ENCODE results near the gene MGAT3. TPM values are rescaled to one million over a fixed set of nuclear protein-coding genes. Genes with fewer than 3 reads are reported as not detected.
A peak's percentile ranks its signal among the peaks of the same experiment; 100 is the strongest.

The MGAT3 gene
- total RNA-seq, 1 donor from 2014 or later: 3.2 TPM

DNA sequence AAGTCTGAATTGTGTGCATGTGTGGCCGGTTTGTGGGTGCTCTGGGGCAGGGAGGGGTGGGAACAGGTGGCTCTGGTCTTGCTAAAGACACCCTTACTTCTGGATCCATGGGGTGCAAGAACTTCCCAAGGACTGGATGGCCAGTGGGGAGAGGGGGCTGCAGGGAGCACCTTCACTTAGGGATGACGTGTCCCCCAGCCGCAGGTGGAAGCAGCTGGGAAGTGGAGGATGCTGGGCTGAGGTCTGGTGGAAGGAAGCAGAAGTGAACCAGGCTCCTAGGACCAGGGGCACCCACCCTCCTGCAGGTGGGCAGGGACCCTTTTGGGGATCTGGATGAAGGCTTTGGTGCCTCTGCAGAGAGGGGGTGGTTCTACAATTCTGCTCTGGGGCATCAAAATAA lies 35.4 kb downstream of the MGAT3 start:
- Histone ChIP-seq H3K27ac (replicated peaks) (no peak overlapping the region), H3K9me3 (replicated peaks) (no peaks in the 10 kb centered on the region), H3K4me1 (peaks cover 32% of the 10 kb centered on the region), H3K27me3 (ENCODE audit: low read depth) (no peaks in the 10 kb centered on the region), H3K36me3 (peaks cover 10% of the 10 kb centered on the region), H3K4me3 (no peak overlapping the region)
- no peak for DNase-seq
- TF ChIP-seq, protein P1, sequence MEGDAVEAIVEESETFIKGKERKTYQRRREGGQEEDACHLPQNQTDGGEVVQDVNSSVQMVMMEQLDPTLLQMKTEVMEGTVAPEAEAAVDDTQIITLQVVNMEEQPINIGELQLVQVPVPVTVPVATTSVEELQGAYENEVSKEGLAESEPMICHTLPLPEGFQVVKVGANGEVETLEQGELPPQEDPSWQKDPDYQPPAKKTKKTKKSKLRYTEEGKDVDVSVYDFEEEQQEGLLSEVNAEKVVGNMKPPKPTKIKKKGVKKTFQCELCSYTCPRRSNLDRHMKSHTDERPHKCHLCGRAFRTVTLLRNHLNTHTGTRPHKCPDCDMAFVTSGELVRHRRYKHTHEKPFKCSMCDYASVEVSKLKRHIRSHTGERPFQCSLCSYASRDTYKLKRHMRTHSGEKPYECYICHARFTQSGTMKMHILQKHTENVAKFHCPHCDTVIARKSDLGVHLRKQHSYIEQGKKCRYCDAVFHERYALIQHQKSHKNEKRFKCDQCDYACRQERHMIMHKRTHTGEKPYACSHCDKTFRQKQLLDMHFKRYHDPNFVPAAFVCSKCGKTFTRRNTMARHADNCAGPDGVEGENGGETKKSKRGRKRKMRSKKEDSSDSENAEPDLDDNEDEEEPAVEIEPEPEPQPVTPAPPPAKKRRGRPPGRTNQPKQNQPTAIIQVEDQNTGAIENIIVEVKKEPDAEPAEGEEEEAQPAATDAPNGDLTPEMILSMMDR (IDR thresholded peaks at IDR 0.05; ENCODE audit: borderline replicate concordance): no peak
- intact Hi-C loops (cut with micrococcal nuclease): no loop called here

DNA sequence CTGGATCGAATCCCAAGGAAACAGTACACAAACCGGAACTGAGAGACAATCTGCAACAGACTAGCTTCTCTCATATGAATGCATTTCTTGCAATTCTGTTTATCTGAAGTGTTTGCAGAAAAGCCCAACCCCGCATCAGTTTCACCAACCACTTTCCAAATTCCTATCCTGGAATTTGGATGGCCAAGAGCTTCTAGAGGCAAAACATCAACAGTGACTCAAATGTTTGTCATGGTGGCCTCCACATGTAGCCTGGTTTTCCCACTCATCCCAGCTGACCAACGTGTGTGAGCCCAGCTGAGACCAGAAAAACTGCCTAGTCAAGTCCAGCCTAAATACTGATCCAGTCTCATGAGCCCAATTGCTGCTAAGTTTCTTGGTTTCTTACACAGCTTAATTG lies 36.9 kb downstream of the MGAT3 start:
- Histone ChIP-seq H3K27ac (replicated peaks) (no peak overlapping the region), H3K4me3 (no peak overlapping the region), H3K4me1 (peaks cover 43% of the 10 kb centered on the region), H3K9me3 (replicated peaks) (no peaks in the 10 kb centered on the region), H3K27me3 (ENCODE audit: low read depth) (no peaks in the 10 kb centered on the region), H3K36me3 (no peaks in the 10 kb centered on the region)
- intact Hi-C loops (cut with micrococcal nuclease): no loop called here
- TF ChIP-seq, protein P1 (IDR thresholded peaks at IDR 0.05; ENCODE audit: borderline replicate concordance): no peak
- no peak for DNase-seq

DNA sequence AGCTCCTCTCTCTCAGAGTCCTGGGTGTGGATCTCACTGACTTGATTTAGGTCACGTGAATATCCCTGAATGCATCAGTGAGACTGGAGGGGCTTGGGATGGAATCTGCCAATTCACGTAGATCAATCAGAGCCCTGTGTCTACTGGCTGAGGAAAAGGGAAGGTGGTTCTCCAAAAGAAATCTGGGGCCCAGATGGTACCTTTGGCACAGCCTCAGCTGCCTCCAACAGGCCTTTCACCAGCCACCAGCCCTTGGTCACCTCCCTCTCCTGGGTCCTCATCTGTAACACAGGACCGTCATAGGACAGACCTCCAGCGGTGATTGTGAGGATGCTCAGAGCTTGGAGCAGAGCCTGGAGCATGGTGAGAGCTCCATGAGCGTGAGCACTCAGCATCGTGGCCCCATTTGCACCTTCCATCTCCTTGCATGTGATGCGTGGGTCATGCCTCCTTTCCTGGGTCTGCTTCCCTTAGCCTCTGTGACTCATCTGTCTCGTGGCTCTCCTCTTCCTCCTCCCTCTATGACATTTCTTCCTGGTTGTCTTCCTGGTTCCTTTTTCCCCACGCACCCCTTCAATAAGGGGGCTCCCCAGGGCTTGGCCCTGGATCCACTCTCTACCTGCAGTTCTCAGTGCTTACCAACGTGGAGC lies 37.8 kb downstream of the MGAT3 start:
- Histone ChIP-seq H3K4me1 (peaks cover 50% of the 10 kb centered on the region), H3K27me3 (ENCODE audit: low read depth) (no peaks in the 10 kb centered on the region), H3K4me3 (no peak overlapping the region), H3K36me3 (no peaks in the 10 kb centered on the region), H3K27ac (replicated peaks) (no peak overlapping the region), H3K9me3 (replicated peaks) (no peaks in the 10 kb centered on the region)
- intact Hi-C loops (cut with micrococcal nuclease): no loop called here
- DNase-seq: no peak
- TF ChIP-seq, protein P1 (IDR thresholded peaks at IDR 0.05; ENCODE audit: borderline replicate concordance): no peak

DNA sequence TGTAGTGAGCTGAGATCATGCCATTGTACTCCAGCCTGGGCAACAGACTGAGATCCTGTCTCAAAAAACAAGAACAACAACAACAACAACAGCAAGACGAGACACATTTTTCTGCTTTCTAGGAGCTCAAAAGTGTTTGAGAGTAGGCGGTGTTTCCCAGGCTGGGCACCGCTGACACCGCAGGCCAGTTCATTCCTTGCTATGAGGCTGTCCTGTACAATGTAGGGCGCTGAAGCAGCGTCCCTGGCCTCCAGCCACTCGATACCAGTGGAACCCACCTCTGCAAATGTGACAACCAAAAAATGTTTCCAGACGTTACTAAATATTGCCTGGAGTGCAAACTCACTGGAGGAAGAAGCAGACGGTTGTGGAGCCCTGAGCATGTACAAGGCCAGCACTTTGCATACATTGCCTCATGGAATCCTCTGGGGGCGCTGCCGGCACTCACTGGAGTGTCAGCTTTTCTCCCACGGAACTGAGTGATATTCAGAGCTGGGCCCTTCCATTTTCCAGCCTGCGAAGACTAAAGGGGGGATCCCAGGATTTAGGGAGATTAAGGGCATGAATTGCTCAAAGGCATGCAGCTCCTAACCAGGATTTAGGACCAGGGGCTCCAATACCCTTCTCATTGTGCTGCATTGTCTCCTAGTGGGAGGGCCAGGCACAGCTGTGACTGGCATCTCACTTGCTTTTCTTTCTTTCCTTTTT lies 39.5 kb downstream of the MGAT3 start:
- H3K27ac ChIP-seq (replicated peaks): peak overlapping the region; percentile 68
- DNase-seq: peak; percentile 77
- H3K9me3 ChIP-seq (replicated peaks): no peaks in the 10 kb centered on the region
- no peak overlapping the region for H3K4me3 ChIP-seq
- peaks cover 59% of the 10 kb centered on the region for H3K4me1 ChIP-seq
- intact Hi-C loops (cut with micrococcal nuclease): no loop called here
- TF ChIP-seq, protein P1 (IDR thresholded peaks at IDR 0.05; ENCODE audit: borderline replicate concordance): peak; percentile 90
- H3K36me3 ChIP-seq: no peaks in the 10 kb centered on the region
- no peaks in the 10 kb centered on the region for H3K27me3 ChIP-seq (ENCODE audit: low read depth)

DNA sequence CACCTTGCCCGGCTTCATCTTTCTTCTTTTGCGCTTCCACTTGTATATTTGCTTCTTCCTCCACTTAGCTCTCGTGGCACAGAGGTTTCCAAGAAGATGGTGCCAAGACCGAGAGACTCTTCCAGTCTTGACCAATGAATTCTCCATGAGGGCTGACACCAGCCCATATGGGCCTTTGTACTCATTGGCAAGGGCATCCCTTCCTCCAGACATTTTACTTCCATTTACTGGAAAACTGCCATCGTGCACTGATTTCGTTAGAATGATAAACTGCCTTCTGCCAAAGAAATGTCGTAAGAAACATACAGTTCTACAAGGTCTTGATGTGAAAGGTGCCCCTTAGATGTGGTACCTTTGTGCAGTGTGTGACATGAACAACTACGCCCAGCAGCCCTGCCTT lies 40.6 kb downstream of the MGAT3 start:
- H3K9me3 ChIP-seq (replicated peaks): no peaks in the 10 kb centered on the region
- H3K4me3 ChIP-seq: no peak overlapping the region
- H3K4me1 ChIP-seq: peaks cover 69% of the 10 kb centered on the region
- no peak for DNase-seq
- no peaks in the 10 kb centered on the region for H3K36me3 ChIP-seq
- H3K27ac ChIP-seq (replicated peaks): peak overlapping the region; percentile 68
- TF ChIP-seq, protein P1 (IDR thresholded peaks at IDR 0.05; ENCODE audit: borderline replicate concordance): no peak
- intact Hi-C loops (cut with micrococcal nuclease): no loop called here
- no peaks in the 10 kb centered on the region for H3K27me3 ChIP-seq (ENCODE audit: low read depth)

Data from left ventricle myocardium inferior (tissue), 1 donor.